DMS 273 treated with DMSO at 0.1 percent for 48 hours (cell line): ENCODE data around the gene RBKS.
"Not testable (repeated sequence)": the region's sequence is repeated elsewhere in the genome, so short reads cannot be mapped to it uniquely, and the experiment has no call there.

Experiments used
- DNase-seq: peaks from one replicate; lab custom pipeline; 2025; lab: John Stamatoyannopoulos, UW

The RBKS gene

GRCh38 chr2:27798948-27799645 lies 91.1 kb downstream of the RBKS start:
- no peak for DNase-seq

- DNase-seq: no peak
Observed at GRCh38 chr2:27798486-27798885, 91.7 kb downstream of the RBKS start.

DNA sequence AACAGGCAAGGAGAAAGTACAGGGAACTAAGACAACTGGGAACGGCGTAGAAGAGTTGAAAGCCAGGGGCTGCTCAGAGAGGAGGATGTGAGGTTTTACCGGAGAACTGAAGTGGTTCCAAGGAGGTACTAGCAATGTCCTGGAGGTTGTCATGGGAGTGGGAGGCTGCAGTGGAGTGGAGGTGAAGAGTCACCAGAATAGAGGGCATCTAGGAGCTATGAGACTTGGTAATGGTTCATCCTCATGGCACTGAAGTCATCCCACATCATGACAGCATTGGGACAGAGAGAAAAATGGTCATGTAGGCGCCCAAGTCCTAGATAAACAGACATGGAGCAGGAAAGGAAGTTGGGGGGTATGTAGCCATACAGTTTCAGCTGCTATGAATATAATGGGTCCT lies 92.3 kb downstream of the RBKS start:
- no peak for DNase-seq

GRCh38 chr2:27796791-27797765 lies 93.1 kb downstream of the RBKS start:
- DNase-seq: no peak

DNA sequence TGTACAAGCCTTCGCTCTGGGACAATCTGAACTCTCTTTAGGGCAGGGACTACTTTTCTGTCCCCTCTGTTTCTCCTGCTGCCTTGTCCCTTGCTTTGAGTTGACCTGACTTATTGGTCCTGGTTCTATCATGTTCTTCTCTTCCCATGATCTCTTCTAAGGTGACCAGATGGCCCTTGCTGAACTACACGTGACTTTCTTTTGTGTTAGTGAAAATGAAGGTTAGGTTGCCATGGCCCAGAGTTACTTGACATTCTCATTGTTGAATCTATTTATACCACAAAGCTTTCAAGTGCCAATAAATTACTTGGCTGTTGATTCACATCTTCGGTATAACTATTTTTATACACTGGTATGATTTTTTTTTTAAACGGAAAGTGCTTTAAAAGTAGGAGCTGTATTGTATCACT lies 94.3 kb downstream of the RBKS start:
- no peak for DNase-seq

DNA sequence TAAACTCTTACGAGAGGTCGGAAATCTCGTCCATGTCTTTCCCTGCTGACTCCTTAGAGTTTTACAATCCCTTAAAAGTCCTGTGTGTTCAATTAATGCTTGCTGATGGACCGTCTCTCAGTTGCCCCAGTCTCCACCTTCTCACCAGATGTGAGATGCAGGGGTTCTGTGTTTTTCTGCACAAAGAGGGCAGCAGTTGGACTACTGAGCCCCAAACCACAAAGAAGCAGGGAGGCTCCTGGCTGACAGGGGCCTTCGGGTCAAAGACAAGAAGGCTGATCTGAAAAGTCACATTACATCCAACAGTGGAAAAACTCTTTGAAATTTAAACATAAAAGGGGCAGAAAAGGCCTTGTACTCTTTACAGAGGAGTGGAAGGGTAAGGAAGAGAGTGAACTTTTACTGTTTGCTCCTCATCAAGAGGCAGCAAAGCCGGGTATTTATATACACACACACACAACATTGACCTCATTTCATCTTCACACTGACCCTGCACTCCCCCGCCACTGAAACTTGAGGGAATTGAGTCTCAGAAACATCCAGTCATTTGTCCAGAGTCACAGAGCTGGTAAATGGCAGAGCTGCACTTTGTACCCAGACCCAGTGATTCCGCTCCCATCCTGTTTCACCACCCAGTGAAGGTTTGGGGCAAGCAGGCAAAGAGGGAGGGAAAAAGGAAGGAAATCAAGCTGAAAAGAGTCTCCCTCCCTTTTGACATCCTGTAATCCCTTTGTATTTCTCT lies 94.9 kb downstream of the RBKS start:
- DNase-seq: no peak

DNA sequence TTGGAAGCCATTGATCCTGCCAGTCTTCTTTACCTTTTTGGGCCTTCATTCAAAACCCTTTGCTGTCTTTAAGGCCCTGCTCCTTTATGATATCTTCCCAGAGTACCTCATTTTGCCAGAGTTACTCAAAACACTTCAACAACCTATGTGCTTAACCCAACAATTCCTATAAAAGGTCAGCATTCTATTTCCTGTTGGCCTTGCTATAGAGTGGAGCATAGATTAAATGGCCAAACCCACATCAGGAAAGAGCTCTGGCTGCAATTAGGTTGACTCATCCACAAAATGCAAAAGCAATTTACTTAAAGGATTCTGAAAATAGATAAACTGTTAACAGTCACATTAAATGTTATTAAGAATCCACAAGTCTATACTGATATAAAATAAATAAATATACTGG lies 97.4 kb downstream of the RBKS start:
- DNase-seq: no peak

GRCh38 chr2:27790796-27791195 lies 99.4 kb downstream of the RBKS start:
- no peak for DNase-seq

DNA sequence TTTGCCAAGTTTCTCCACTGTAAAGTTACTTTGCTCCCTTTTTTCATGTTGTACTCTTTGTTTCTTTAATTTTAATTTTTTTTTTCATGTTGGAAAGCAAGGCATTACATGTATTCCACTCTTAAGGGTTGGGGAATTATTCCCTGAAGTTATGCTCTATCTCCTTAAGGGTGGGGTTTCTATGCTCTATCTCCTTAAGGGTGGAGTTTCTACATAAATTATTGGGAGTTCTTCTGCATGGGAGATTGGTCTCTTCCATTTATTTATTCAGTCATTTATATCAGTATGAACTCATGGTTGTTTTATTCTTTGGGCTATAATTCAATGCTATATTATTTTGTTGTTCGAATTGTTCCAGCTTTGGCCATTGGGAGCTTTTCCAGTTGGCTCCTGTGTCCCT lies 107.5 kb downstream of the RBKS start:
- DNase-seq: no peak

DNA sequence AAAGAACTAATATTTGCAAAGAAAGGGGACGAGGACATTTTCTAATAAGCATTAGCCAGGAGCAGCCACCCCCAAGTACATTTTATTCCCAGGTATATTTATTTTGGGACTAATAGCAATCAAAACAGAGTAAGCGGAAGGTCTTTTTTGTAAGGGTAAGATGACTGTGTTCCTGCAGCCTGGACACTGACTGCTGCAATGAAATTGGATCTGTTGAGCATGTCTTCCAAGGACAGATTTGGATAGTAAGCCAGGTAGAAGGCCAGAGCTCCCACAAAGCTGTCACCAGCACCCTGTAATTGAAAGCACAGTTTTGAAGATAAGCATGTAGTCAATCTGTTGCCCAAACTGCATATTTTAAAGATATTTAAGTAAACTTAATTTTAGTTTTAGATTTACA lies 108.7 kb downstream of the RBKS start:
- DNase-seq: no peak

- DNase-seq: no peak
Observed at GRCh38 chr2:27779417-27780055, 110.7 kb downstream of the RBKS start.

DNA sequence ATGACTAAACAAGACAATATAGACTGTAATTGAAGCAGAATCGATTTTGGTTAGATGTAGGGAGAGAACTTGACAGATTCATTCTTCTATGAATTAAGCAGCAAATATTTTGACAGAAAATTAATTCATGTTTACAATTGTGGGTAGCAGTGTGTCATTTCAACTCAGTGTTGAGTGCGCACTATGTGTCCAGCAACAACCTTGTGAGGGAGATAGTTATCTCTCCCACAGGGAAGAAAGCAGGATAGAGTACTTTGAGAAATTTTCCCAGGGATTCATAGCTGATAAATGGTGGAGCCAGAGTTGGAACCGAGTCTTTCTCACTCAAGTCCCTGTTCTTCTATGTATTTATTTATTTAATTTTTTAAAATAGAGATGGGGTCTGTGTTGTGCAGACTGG lies 113.5 kb downstream of the RBKS start:
- DNase-seq: no peak

DNA sequence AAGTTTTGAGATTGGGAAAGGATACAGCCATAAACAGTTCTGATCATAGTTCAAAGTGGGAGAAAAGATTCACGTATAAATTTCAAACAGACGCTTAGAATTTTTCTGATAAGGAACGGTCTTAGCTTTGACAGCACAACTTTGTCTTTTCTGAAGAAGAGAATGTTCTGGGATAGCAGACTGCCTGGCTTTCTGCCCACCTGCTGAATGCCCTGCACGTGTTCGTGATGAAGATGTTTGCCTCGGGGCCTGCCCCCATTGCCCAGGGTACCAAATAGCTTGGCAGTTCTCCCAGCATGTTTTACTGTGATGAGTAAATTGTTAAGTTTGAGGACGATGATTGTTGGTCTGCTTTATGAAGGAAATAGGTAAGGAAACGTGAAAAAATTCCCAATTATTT lies 114.1 kb downstream of the RBKS start:
- no peak for DNase-seq

GRCh38 chr2:27773959-27774358 lies 116.2 kb downstream of the RBKS start:
- DNase-seq: no peak

DNA sequence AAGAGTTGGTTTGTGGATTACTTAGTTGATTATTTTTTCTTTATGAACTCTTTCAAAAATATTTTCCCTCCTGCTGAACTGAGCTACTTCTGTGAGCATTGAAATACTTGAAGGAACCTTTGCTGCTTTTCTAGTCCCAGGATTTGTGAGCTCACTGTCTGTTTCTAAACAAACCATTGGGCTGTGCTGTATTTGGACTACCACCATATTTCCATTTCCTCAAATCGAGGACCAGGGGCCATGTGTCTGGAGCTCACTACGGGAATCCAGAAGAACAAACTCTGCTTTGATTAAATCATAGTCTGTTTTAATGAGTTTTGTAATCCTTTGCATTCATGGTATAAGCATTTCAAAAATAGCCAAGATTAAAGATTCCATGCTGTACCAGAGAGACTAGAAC lies 117.4 kb downstream of the RBKS start:
- no peak for DNase-seq

- peak; percentile 81 for DNase-seq
Observed at GRCh38 chr2:27771548-27772335, 118.4 kb downstream of the RBKS start, which contains the start of gene MRPL33. Gene MRPL33, plus strand, starts transcription at chr2:27771719. Its CDS starts 59 bp downstream, at chr2:27771778.

DNA sequence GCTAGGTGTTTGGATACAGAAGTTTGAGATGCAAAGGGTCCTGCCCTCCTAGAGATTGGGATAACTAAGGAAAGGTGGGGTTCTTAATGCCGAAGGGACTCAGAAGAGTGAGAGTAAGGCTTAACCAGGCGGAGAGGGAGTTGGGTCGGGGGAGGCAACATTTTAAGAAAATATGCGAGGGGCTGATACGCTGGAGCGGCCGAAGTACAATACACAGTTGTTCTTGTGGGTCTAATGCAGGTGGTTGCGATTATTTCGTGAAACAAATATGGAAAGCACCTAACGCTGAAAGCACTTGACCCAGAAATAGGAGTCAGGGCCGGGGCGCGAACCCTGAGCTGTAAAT lies 119.0 kb downstream of the RBKS start:
- DNase-seq: no peak

DNA sequence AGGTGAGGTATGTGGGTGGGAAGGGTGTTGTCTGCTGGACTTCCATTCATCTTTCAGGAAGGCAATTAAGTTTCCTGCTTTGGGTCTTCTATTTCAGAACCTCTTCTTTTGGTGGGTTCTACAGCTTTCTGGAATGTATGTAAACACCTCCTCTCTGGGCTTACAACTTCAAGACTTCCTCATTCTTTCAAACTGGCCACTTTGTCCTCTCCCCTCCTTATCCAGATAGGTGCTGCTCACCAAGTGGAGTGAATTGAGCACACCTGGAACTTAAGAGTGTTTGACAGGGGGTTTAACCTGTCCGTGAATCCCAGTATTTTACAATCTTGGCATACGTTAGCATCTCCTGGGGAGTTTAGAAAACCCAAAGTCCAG lies 123.9 kb downstream of the RBKS start:
- no peak for DNase-seq

GRCh38 chr2:27765621-27766286 lies 124.4 kb downstream of the RBKS start:
- no peak for DNase-seq

DNA sequence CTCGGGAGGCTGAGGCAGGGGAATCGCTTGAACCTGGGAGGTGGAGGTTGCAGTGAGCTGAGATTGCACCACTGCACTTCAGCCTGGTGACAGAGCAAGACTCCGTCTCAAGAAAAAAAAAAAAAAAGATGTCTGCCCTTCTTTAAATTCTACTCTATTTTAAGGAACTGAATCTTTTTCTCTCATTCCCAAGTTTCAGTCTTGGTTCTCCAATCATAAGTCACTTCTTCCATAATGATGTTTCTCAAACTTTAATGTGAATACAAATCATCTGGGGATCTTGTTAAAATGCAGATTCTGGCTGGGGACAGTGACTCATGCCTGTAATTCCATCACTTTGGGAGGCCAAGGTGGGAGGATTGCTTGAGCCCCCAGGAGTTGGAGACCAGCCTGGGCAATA lies 125.7 kb downstream of the RBKS start:
- not testable (repeated sequence) for DNase-seq

DNA sequence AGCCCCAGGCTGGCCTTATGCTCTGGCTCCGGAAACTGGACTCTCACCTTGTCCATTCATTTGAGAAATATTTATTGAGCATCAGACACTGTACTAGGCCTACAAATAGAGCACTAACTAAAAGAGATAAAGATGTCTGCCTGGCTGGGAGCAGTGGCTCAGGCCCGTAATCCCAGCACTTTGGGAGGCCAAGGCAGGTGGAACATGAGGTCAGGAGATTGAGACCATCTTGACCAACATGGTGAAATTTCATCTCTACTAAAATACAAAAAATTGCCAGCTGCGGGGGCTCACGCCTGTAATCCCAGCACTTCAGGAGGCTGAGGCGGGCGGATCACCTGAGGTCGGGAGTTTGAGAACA lies 126.3 kb downstream of the RBKS start:
- no peak for DNase-seq
